Nephron (organoid): ENCODE data around the gene HSPBP1.

Experiments
- H3K27ac Mint-ChIP-seq, 3 experiments: 2 replicates each; pipeline ENCODE4 v1.8.0; 2020; ENCODE audit warnings: mixed read lengths in 3 of 3, mild to moderate bottlenecking in 2 of 3, moderate library complexity in 1 of 3
- H3K27me3 Mint-ChIP-seq: 2 replicates; pipeline ENCODE4 v1.8.0; 2021; ENCODE audit warnings: low read depth, mild to moderate bottlenecking, moderate library complexity, mixed read lengths
- H3K36me3 Mint-ChIP-seq: 2 replicates; pipeline ENCODE4 v1.8.0; 2020; ENCODE audit warnings: low read depth, mixed read lengths
- H3K4me1 Mint-ChIP-seq: 2 replicates; pipeline ENCODE4 v1.8.0; 2020; ENCODE audit warnings: mixed read lengths
- H3K4me3 Mint-ChIP-seq, 3 experiments: 2 replicates each; pipeline ENCODE4 v1.8.0; 2020; ENCODE audit warnings: mild to moderate bottlenecking in 3 of 3, mixed read lengths in 3 of 3, moderate library complexity in 2 of 3
- H3K9me3 Mint-ChIP-seq: 2 replicates; pipeline ENCODE4 v1.8.0; 2020; ENCODE audit warnings: mixed read lengths
- TF ChIP-seq, protein P1 (sequence below), 3 experiments: fragments of 200-600 bp; sonication (generic); IDR thresholded peaks; one replicate each; pipeline ENCODE4 v1.5.0; 2021; ENCODE audit warnings: antibody characterized with exemption in 3 of 3; ENCODE audit not compliant: unreplicated experiment in 3 of 3

HSPBP1 gene

DNA sequence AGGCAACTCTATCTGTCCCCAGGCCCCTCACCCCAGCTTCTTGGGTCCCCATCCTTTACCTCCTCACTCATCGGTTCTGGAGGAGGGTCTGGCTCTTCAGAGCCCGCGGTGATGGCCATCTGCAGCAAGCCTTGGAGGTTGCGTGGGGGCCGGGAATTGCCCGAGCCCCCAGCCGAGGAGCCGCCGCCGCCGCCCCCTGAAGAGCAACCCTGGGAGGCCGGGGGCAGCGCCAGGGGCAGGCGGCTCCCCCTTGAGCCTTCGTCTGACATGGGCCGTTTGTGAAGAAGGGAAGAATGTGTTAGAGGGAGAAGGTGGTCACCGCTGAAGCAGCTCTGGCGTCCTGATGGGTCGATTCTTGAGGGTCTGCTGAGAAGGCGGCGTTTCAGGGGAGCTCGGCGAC, 570 bp downstream of the HSPBP1 start:
- H3K27me3 Mint-ChIP-seq: peaks cover 4% of the 10 kb centered on the region
- peaks cover 17% of the 10 kb centered on the region for H3K4me1 Mint-ChIP-seq
- H3K4me3 Mint-ChIP-seq: peak overlapping the region; percentile 96
- peaks cover 10% of the 10 kb centered on the region for H3K36me3 Mint-ChIP-seq
- peak overlapping the region; percentile 90 to 94 (median 92) for H3K27ac Mint-ChIP-seq
- H3K9me3 Mint-ChIP-seq: no peaks in the 10 kb centered on the region
- TF ChIP-seq, protein P1, sequence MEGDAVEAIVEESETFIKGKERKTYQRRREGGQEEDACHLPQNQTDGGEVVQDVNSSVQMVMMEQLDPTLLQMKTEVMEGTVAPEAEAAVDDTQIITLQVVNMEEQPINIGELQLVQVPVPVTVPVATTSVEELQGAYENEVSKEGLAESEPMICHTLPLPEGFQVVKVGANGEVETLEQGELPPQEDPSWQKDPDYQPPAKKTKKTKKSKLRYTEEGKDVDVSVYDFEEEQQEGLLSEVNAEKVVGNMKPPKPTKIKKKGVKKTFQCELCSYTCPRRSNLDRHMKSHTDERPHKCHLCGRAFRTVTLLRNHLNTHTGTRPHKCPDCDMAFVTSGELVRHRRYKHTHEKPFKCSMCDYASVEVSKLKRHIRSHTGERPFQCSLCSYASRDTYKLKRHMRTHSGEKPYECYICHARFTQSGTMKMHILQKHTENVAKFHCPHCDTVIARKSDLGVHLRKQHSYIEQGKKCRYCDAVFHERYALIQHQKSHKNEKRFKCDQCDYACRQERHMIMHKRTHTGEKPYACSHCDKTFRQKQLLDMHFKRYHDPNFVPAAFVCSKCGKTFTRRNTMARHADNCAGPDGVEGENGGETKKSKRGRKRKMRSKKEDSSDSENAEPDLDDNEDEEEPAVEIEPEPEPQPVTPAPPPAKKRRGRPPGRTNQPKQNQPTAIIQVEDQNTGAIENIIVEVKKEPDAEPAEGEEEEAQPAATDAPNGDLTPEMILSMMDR (IDR thresholded peaks at IDR 0.05; ENCODE audit: unreplicated experiment in 3 of 3): no peak

DNA sequence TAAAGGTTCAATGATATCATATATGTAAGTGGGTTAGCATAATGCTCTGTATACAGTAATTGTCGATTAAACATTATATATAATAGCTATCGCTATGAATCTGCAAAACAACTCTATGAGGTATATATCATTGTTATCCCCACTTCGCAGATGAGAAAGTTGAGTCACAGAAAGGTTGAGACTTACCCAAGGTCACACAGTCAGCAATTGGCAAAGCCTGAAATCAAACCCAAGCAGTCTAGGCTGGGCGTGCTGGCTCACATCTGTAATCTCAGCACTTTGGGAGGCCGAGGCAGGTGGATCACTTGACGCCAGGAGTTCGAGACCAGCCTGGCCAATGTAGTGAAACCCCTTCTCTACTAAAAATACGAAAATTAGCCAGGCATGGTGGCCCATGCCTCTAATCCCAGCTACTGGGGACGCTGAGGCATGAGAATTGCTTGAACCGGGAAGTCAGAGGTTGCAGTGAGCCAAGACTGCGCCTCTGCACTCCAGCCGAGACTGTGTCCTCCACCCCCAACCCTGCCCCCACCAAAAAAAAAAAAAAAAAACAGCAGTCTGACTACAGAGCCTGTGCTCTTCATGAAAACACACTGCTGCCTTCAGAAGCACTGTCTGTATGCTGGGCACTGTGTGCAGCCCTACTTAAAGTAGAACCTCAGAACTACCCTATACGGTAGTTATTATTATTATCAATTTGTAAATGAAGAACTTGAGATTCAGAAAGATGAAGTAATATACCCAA, 1.3 kb downstream of the HSPBP1 start:
- Mint-ChIP-seq H3K4me3 (peak overlapping the region; percentile 96), H3K9me3 (no peaks in the 10 kb centered on the region), H3K27me3 (peaks cover 2% of the 10 kb centered on the region), H3K4me1 (peaks cover 17% of the 10 kb centered on the region), H3K27ac (peak overlapping the region in 1 of 3 experiments; percentile 94), H3K36me3 (peaks cover 12% of the 10 kb centered on the region)
- TF ChIP-seq, protein P1 (IDR thresholded peaks at IDR 0.05; ENCODE audit: unreplicated experiment in 3 of 3): no peak

DNA sequence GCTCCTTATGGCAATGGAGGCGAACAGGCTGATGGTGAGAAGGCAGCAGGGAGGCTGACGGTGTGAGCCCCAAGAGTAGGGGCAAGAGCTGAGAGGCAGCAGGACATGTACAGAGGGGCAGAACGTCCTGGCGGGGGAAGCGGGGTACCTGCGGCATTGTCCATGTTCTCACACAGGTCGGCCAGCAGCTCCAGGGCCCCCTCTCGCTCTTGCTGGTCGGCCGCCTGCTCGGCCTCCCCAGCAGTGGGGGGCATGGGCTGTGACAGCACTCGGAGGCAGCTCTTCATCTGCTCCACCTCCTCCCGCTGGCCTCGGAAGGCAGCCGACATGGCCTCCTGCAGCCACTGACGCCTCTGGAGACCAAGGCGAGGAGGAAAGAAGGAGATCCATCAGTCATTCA, 2.4 kb downstream of the HSPBP1 start:
- H3K4me3 Mint-ChIP-seq: peak overlapping the region; percentile 70 to 82 (median 74)
- no peaks in the 10 kb centered on the region for H3K9me3 Mint-ChIP-seq
- TF ChIP-seq, protein P1 (IDR thresholded peaks at IDR 0.05; ENCODE audit: unreplicated experiment in 3 of 3): no peak
- H3K27me3 Mint-ChIP-seq: no peaks in the 10 kb centered on the region
- peaks cover 17% of the 10 kb centered on the region for H3K4me1 Mint-ChIP-seq
- H3K36me3 Mint-ChIP-seq: peaks cover 13% of the 10 kb centered on the region
- no peak overlapping the region for H3K27ac Mint-ChIP-seq

DNA sequence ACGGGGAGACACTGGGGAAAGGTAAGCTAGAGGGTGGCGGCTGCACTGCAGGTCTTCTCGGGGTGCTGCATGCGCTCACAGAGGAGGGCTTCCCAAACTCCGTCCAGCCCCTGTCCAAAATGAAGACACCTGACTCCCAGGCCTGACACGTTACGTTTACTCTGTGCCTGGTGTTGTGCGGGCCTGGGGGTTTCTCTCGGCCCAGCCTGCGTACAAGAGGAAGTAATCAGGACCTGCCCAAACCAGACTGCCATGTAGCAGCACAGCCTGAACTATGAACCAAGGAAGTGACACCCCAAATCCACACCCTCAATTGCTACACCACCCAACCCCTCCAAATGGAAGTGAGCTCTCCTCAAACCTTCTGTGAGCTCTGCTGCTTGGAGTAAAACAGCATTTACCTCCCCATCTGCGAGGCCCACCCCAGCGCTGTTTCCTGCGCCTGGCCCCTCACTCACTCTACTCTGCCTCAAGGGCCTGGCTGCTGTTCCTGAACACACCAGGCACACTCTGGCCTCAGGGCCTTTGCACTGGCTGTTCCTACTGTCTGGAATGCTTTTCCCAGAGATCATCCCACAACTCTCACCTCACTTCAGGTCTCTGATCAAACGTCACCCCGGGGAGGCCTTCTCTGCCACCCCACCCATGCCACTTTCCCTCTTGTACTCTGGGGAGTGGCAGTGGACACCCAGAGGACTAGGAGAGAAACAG, 3.0 kb downstream of the HSPBP1 start:
- H3K9me3 Mint-ChIP-seq: no peaks in the 10 kb centered on the region
- H3K27ac Mint-ChIP-seq: peak overlapping the region in 1 of 3 experiments; percentile 52
- peaks cover 19% of the 10 kb centered on the region for H3K36me3 Mint-ChIP-seq
- H3K4me1 Mint-ChIP-seq: peaks cover 17% of the 10 kb centered on the region
- TF ChIP-seq, protein P1 (IDR thresholded peaks at IDR 0.05; ENCODE audit: unreplicated experiment in 3 of 3): no peak
- peak overlapping the region; percentile 70 to 82 (median 80) for H3K4me3 Mint-ChIP-seq
- H3K27me3 Mint-ChIP-seq: no peaks in the 10 kb centered on the region

DNA sequence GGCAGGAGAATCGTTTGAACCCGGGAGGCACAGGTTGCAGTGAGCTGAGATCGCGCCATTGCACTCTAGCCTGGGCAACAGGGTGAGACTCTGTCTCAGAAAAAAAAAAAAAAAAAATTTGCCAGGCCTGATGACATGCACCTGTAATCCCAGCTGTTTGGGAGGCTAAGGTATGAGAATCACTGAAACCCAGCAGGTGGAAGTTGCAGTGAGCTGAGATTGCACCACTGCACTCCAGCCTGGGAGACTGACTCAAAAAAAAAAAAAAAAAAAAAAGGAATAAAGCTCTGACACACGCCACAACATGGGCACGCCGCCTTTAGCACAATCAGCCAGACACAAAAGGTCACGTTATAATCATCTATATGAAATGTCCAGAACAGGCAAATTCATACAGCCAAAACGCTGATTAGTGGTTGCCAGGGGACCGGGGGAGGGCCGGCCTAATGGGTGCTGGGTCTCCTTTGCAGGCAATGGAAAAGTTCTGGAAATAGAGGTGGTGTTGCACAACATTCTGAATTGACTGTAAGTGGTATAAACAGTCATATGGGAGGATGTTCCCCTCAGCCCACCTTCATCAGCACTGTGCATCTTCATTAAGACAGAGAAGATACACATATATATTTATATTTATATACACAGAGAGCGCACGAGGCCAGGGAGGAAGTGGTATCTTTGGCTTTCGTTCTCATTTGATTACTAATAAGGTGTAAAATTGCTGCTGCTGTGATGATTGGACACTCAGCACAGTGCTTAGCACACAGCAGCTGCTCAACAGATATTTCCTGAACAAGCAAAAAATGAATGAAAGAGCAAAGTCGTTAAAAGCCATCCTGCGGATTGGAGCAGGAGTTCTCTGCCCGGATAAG, 3.8 kb downstream of the HSPBP1 start:
- Mint-ChIP-seq H3K4me3 (peak overlapping the region in 2 of 3 experiments; percentile 51 to 80), H3K27ac (peak overlapping the region in 1 of 3 experiments; percentile 52), H3K9me3 (no peaks in the 10 kb centered on the region), H3K36me3 (peaks cover 24% of the 10 kb centered on the region), H3K27me3 (no peaks in the 10 kb centered on the region), H3K4me1 (peaks cover 12% of the 10 kb centered on the region)
- TF ChIP-seq, protein P1 (IDR thresholded peaks at IDR 0.05; ENCODE audit: unreplicated experiment in 3 of 3): no peak
